GM12873 (cell line): Measurements from ENCODE around the gene GPN3.

Source experiments
- CTCF ChIP-seq: IDR thresholded peaks from 2 replicates; pipeline ENCODE4 v1.5.1; 2012; ENCODE audit warnings: low read depth, mild to moderate bottlenecking, moderate library complexity, low read length, control low read depth; ENCODE audit not compliant: insufficient read depth; ENCODE audit errors: missing control alignments

Gene GPN3

DNA sequence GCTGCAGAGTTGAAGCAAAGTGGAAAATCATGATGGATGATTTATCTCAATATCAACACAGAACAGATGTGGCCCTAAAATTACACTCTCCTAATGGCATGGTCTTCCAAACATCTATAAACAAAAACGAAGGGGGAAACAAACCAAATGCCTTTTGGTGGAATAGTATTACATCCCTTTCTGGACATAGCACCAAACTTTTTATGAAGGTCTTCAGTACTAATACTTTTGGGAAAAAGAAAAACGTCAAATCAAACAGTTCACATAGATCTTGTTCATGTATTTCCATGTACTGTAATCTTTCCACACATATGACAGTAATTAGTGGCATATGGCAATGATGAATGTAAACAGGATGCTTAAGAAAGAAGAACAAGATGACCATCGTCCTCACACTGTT is 41.7 kb downstream of the GPN3 start:
- no peak for TF ChIP-seq CTCF

- TF ChIP-seq CTCF: no peak
These were observed 43.8 kb downstream of the GPN3 start for GRCh38 chr12:110424237-110424636.

- no peak for TF ChIP-seq CTCF
These were observed 46.4 kb downstream of the GPN3 start for GRCh38 chr12:110421701-110422100.

DNA sequence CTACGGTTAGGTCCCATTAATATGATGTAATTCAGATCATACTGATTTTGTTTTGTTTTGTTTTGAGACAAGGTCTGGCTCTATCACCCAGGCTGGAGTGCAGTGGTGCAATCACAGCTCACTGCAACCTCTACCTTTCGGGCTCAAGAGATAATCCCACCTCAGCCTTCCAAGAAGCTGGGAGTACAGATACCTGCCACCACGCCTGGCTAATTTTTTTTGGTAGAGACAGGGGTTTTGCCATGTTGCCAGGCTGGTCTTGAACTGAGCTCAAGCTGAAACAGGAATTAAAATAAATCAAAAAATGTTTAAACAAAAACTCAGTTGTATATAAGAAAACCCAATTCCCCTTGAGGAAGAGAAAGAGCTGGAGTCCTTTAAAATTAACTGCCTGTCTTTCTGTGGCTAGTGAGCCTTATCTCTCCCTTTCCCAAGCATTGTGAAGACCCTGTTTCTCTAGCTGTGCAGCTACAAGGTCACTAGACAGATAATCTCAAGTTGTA is 46.8 kb downstream of the GPN3 start:
- TF ChIP-seq CTCF: no peak

DNA sequence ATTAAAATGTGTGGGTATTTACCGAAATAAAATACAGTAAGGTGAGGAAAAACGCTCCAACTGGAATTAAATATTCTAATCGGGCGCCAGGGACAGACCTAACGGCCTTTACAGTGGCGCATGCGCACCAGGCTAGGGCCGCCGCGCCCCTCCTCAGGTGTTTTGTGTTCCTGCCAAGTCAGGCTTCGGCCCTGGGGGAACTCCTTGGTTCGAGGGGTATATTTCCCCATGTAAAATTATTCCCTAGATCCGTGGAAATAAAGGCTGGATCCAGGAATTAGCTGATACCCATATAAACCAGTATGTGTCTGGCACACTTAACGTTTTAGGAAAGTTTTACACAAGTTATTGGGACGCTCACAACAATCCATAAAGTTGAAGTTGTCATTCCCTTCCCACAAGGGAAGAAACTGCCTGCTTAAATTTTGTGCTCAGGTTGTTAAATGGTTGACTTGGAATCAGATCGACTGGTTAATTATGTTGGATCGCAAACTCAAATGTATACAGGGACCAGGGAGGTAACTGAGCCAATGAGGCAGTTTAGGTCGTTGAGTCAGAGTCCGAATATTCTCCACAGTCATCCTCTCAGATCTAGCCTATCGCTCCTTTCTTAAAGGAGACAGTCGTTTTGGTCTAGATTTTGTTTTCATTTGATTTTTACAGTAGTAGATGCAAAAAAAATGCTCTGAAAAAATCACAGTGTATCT is 63.9 kb downstream of the GPN3 start:
- no peak for TF ChIP-seq CTCF

- TF ChIP-seq CTCF: no peak
These were observed 64.7 kb downstream of the GPN3 start, which contains the start of gene ANAPC7 for GRCh38 chr12:110403146-110403975. TSS of gene ANAPC7 (minus strand) at chr12:110403708. CDS start at chr12:110403627, 81 bp downstream.
